ENCODE measurements around the gene GET4.
A peak's percentile ranks its signal among the peaks of the same experiment; 100 is the strongest.

The GET4 gene

GRCh38 chr7:900331-901040 is 24.1 kb downstream of the GET4 start:
- DNase-seq (ENCODE audit: low read depth): no peak

- no peak for DNase-seq (ENCODE audit: low read depth)
Measured at GRCh38 chr7:901041-901387, 24.7 kb downstream of the GET4 start.

GRCh38 chr7:901388-902154 is 25.2 kb downstream of the GET4 start:
- no peak for DNase-seq (ENCODE audit: low read depth)

GRCh38 chr7:902996-903395 is 26.6 kb downstream of the GET4 start:
- DNase-seq (ENCODE audit: low read depth): no peak

GRCh38 chr7:903921-904755 is 27.8 kb downstream of the GET4 start:
- no peak for DNase-seq (ENCODE audit: low read depth)

- DNase-seq (ENCODE audit: low read depth): no peak
Measured at GRCh38 chr7:904847-905246, 28.5 kb downstream of the GET4 start.

GRCh38 chr7:906776-907157 is 30.4 kb downstream of the GET4 start:
- no peak for DNase-seq (ENCODE audit: low read depth)

GRCh38 chr7:907158-907980 is 31.0 kb downstream of the GET4 start:
- DNase-seq (ENCODE audit: low read depth): no peak

- no peak for DNase-seq (ENCODE audit: low read depth)
Measured at GRCh38 chr7:908159-908581, 31.8 kb downstream of the GET4 start.

- peak; percentile 60 for DNase-seq (ENCODE audit: low read depth)
Measured at GRCh38 chr7:908591-909357, 32.4 kb downstream of the GET4 start.

GRCh38 chr7:909358-910329 is 33.3 kb downstream of the GET4 start:
- no peak for DNase-seq (ENCODE audit: low read depth)

- no peak for DNase-seq (ENCODE audit: low read depth)
Measured at GRCh38 chr7:910441-910861, 34.1 kb downstream of the GET4 start.

GRCh38 chr7:910931-911431 is 34.6 kb downstream of the GET4 start:
- no peak for DNase-seq (ENCODE audit: low read depth)

GRCh38 chr7:911791-912480 is 35.6 kb downstream of the GET4 start:
- no peak for DNase-seq (ENCODE audit: low read depth)

- DNase-seq (ENCODE audit: low read depth): no peak
Measured at GRCh38 chr7:913736-914520, 37.6 kb downstream of the GET4 start.

GRCh38 chr7:914521-915194 is 38.3 kb downstream of the GET4 start:
- DNase-seq (ENCODE audit: low read depth): no peak

- no peak for DNase-seq (ENCODE audit: low read depth)
Measured at GRCh38 chr7:915291-916218, 39.2 kb downstream of the GET4 start.
